GM12874 (cell line): ENCODE measurements around the gene LLCFC1.

Source experiments
- CTCF ChIP-seq: IDR thresholded peaks from 2 replicates; pipeline ENCODE4 v1.5.1; 2011; ENCODE audit warnings: low read depth, mild to moderate bottlenecking, control low read depth, low read length, moderate library complexity; ENCODE audit not compliant: insufficient read depth

Gene LLCFC1

GRCh38 chr7:142925413-142925812 is 13.9 kb upstream of the LLCFC1 start:
- peak; percentile 31; the same call in 1 of the 2 replicates for TF ChIP-seq CTCF

- no peak for TF ChIP-seq CTCF
These were observed 12.1 kb upstream of the LLCFC1 start for GRCh38 chr7:142927085-142927745.

- no peak for TF ChIP-seq CTCF
These were observed 11.3 kb upstream of the LLCFC1 start for GRCh38 chr7:142927949-142928348.

GRCh38 chr7:142930126-142930730 is 9.1 kb upstream of the LLCFC1 start:
- no peak for TF ChIP-seq CTCF

- no peak for TF ChIP-seq CTCF
These were observed 6.7 kb upstream of the LLCFC1 start for GRCh38 chr7:142932386-142933091.

- no peak for TF ChIP-seq CTCF
These were observed 6.2 kb upstream of the LLCFC1 start for GRCh38 chr7:142933092-142933475.

GRCh38 chr7:142933624-142934023 is 5.7 kb upstream of the LLCFC1 start, which contains the start of gene TRPV5:
Gene TRPV5, minus strand, starts transcription at chr7:142933746. Its CDS starts 287 bp downstream, at chr7:142933459.
- no peak for TF ChIP-seq CTCF
